ENCODE data around the gene TSPAN9. TPM values are rescaled to one million over a fixed set of nuclear protein-coding genes. Genes with fewer than 3 reads are reported as not detected.

The TSPAN9 gene
- total RNA-seq, 4 donors from 2014 or later: 13.7 to 35.4 (median 26.7) TPM

DNA sequence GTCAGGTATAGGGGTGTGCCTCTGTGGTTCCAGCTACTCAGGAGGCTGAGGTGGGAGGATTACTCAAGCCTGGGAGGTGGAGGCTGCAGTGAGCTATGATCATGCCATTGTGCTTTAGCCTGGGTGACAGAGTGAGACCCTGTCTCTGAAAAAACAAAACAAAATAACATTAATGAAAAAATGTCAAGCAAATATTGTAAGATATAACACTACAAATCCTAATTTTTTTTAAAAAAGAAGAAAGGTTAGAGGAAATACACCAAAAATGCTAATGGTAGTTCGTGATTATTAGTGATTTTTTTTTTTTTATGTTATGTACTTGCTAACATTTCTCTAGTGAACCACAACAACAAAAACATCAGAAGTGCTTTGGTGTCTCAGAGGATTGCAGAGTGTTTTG, 47.7 kb downstream of the TSPAN9 start:
- Histone ChIP-seq H3K27me3 (no peaks in the 10 kb centered on the region), H3K36me3 (peaks cover 0 to 4% (median 0%) of the 10 kb centered on the region in 4 donors), H3K27ac (replicated peaks in 1 of 4) (no peak overlapping the region), H3K9me3 (peaks cover 0 to 17% (median 11%) of the 10 kb centered on the region in 4 donors), H3K4me3 (no peak overlapping the region), H3K4me1 (peaks cover 28 to 43% (median 30%) of the 10 kb centered on the region in 4 donors)
- 86% methylated on average over 1 of the region's 1 CpG for WGBS
- intact Hi-C loops (cut with DNase I): no loop called here
- TF ChIP-seq POLR2AphosphoS5 (IDR thresholded peaks at IDR 0.05) (no peak), EP300 (IDR thresholded peaks at IDR 0.05) (no peak), POLR2A (IDR thresholded peaks at IDR 0.05; ENCODE audit: low read depth) (no peak)
- TF ChIP-seq, protein P1, sequence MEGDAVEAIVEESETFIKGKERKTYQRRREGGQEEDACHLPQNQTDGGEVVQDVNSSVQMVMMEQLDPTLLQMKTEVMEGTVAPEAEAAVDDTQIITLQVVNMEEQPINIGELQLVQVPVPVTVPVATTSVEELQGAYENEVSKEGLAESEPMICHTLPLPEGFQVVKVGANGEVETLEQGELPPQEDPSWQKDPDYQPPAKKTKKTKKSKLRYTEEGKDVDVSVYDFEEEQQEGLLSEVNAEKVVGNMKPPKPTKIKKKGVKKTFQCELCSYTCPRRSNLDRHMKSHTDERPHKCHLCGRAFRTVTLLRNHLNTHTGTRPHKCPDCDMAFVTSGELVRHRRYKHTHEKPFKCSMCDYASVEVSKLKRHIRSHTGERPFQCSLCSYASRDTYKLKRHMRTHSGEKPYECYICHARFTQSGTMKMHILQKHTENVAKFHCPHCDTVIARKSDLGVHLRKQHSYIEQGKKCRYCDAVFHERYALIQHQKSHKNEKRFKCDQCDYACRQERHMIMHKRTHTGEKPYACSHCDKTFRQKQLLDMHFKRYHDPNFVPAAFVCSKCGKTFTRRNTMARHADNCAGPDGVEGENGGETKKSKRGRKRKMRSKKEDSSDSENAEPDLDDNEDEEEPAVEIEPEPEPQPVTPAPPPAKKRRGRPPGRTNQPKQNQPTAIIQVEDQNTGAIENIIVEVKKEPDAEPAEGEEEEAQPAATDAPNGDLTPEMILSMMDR (IDR thresholded peaks at IDR 0.05): no peak
- no peak for DNase-seq (ENCODE audit: extremely low spot score)

DNA sequence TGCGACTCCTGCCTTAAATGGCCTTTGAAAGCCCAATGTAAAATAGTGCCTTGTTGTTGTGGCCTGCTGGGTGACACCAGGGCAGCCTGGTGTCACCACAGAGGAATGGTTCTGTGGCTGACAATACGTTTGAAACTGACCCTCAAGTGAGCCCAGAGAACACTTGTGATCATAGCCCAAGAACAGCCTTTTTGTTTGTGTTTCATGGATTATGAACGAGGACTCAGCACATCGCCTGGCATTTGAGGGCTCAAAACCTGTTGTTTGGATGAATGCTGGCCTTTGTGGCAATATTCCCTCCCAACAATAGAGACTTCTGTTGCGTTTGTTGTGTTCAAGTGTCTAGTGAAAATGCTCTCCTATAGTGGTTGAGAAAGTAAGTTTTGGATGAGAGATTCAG, 48.5 kb downstream of the TSPAN9 start:
- Histone ChIP-seq H3K4me1 (peaks cover 25 to 38% (median 28%) of the 10 kb centered on the region in 4 donors), H3K27me3 (no peaks in the 10 kb centered on the region), H3K36me3 (no peaks in the 10 kb centered on the region), H3K4me3 (no peak overlapping the region), H3K27ac (replicated peaks in 1 of 4) (no peak overlapping the region), H3K9me3 (peaks cover 0 to 17% (median 11%) of the 10 kb centered on the region in 4 donors)
- intact Hi-C loops (cut with DNase I): no loop called here
- DNase-seq (ENCODE audit: extremely low spot score): no peak
- WGBS: 91% methylated on average over 5 of the region's 5 CpGs
- TF ChIP-seq EP300 (IDR thresholded peaks at IDR 0.05) (no peak), POLR2A (IDR thresholded peaks at IDR 0.05; ENCODE audit: low read depth) (no peak), POLR2AphosphoS5 (IDR thresholded peaks at IDR 0.05) (no peak)
- TF ChIP-seq, protein P1 (IDR thresholded peaks at IDR 0.05): no peak

DNA sequence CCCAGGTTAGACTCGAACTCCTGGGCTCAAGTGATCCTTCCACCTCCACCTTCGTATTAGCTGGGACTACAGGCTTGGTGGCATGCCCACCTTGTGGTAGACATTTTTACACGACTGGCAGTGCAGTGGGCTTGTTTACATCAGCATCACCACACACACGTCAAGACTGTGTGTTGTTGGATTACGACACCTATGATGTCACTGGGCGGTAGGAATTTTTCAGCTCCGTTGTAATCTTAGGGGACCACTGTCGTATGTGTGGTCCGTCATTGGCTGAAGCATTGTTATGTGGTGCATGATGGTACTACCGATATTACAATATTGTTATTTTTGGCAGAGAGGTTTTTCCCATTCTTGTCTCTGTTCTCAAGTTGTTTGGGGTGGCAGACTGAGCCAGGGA, 50.7 kb downstream of the TSPAN9 start:
- 93% methylated on average over 10 of the region's 10 CpGs for WGBS
- Histone ChIP-seq H3K27ac (replicated peaks in 1 of 4) (no peak overlapping the region), H3K36me3 (no peaks in the 10 kb centered on the region), H3K27me3 (no peaks in the 10 kb centered on the region), H3K9me3 (peaks cover 0 to 17% (median 11%) of the 10 kb centered on the region in 4 donors), H3K4me1 (peaks cover 24 to 45% (median 31%) of the 10 kb centered on the region in 4 donors), H3K4me3 (no peak overlapping the region)
- no peak for DNase-seq (ENCODE audit: extremely low spot score)
- intact Hi-C loops (cut with DNase I): no loop called here
- TF ChIP-seq POLR2AphosphoS5 (IDR thresholded peaks at IDR 0.05): no peak
- TF ChIP-seq POLR2A (IDR thresholded peaks at IDR 0.05; ENCODE audit: low read depth): no peak
- TF ChIP-seq, protein P1 (IDR thresholded peaks at IDR 0.05): no peak
- no peak for TF ChIP-seq EP300 (IDR thresholded peaks at IDR 0.05)

GRCh38 chr12:3128498-3129293, 51.5 kb downstream of the TSPAN9 start:
- Histone ChIP-seq H3K4me1 (peaks cover 27 to 45% (median 31%) of the 10 kb centered on the region in 4 donors), H3K9me3 (peaks cover 0 to 17% (median 11%) of the 10 kb centered on the region in 4 donors), H3K27me3 (no peaks in the 10 kb centered on the region), H3K27ac (replicated peaks in 1 of 4) (no peak overlapping the region), H3K36me3 (no peaks in the 10 kb centered on the region), H3K4me3 (no peak overlapping the region)
- WGBS: 92% methylated on average over 6 of the region's 6 CpGs
- no peak for DNase-seq (ENCODE audit: extremely low spot score)
- TF ChIP-seq, protein P1 (IDR thresholded peaks at IDR 0.05): no peak
- TF ChIP-seq POLR2A (IDR thresholded peaks at IDR 0.05; ENCODE audit: low read depth): no peak
- no peak for TF ChIP-seq POLR2AphosphoS5 (IDR thresholded peaks at IDR 0.05)
- no peak for TF ChIP-seq EP300 (IDR thresholded peaks at IDR 0.05)
- intact Hi-C loops (cut with DNase I): no loop called here
